Placental pericyte (primary cell): ENCODE measurements around the gene EDN3. TPM values are rescaled to one million over a fixed set of nuclear protein-coding genes. Genes with fewer than 3 reads are reported as not detected.

ENCODE experiments used
- total RNA-seq: library from RNA; depleted of rRNA; stranded (reverse); fragments of >200 nt; gene quantifications from 2 replicates; pipeline ENCODE4 v1.2.3, GENCODE V29; 2012

The EDN3 gene
- total RNA-seq, result 0.14 TPM in 1 of 2 replicates, not detected in the other

DNA sequence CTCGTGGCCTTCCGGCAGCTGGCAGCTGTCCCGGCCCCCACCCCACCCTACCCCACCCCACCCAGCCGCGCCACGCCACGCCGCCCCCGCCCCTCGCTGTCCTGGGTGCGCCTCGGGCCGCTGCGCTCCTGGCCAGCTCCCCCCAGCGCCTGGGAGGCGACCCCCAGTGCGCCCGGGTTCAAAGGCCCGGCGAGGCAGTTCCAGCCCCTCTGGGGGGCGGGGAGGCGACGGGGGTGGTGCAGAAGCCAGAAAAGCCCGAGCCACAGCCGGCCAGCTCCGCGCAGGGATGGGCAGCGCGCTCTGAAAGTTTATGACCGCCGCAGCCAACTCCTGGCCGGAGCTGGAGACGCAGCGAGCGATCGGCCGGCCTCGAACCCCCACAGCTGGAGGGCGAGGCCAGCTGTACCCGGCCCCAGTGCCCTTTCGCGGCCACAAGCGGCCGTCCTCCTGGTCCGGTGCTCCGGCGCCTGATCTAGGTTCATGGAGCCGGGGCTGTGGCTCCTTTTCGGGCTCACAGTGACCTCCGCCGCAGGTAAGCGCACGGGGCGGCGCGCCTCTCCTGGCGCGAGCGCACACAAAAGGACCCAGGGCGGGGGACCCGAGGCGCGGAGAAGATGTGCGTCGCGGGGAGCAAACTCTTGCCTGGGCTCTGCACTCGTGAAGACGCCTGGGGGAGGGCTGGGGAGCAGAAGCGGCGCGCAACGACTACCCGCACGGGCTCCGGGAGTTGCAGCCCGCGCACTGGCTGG, at the start of gene EDN3:
EDN3 (plus strand) TSS at position 279 of the 749 bp plus-strand sequence; CDS start at position 481, 202 bp downstream.

Other genes with a start within 250 kb of the EDN3 start
- not detected in 2 replicates for gene ZNF831, start 136.8 kb upstream of the EDN3 start, total RNA-seq